ENCODE results near the gene PLXNB1. TPM values are rescaled to one million over a fixed set of nuclear protein-coding genes. Genes with fewer than 3 reads are reported as not detected.

The PLXNB1 gene
- total RNA-seq, 1 experiment from 2014 or later = 35.6 TPM

- BruUV-seq (replicated peaks) = no TSS peak
- H3K9me2 ChIP-seq (ENCODE audit: insufficient read depth) = no peaks in the 10 kb centered on the region
- no peaks in the 10 kb centered on the region for H3K36me3 ChIP-seq (ENCODE audit: control insufficient read depth in 1 of 2, insufficient read depth in 2 of 2, low read length in 2 of 2)
- no peaks in the 10 kb centered on the region for H4K20me1 ChIP-seq (ENCODE audit: insufficient read depth)
- no peaks in the 10 kb centered on the region for H3K9me3 ChIP-seq (ENCODE audit: control insufficient read depth in 1 of 2, insufficient read depth in 1 of 2, low read depth in 1 of 2, low read length in 2 of 2)
- RAD21 ChIA-PET (ENCODE audit: low non-redundant PET in 1 of 2, low total read pairs in 2 of 2, uncharacterized antibody in 2 of 2, unreplicated experiment in 2 of 2) = interaction anchor here (0.7 to 4.1 kb wide), 5 partner anchors 34 to 613 kb away, joined by 3 to 59 read pairs (median 13); no protein-coding TSS in a partner anchor
- H3K79me2 ChIP-seq (ENCODE audit: insufficient read depth, low read length) = no peaks in the 10 kb centered on the region
- ATAC-seq (peak; percentile 26; the same call in 1 of the 2 replicates), DNase-seq (ENCODE audit: low read depth, low spot score) (no peak)
- H3K4me2 ChIP-seq (ENCODE audit: low read length) = no peak overlapping the region
- POLR2A ChIA-PET = interaction anchor here (0.5 kb wide), 1 partner anchor 43 kb away, joined by 4 read pairs; no protein-coding TSS in a partner anchor
- no peaks in the 10 kb centered on the region for H3K27me3 ChIP-seq (ENCODE audit: insufficient read depth, low read length)
- no peak for TF ChIP-seq EZH2phosphoT487 (IDR thresholded peaks at IDR 0.05; ENCODE audit: borderline replicate concordance)
- TF ChIP-seq JUND (IDR thresholded peaks at IDR 0.05) = no peak
- no peak for TF ChIP-seq ELF1 (IDR thresholded peaks at IDR 0.05; ENCODE audit: borderline replicate concordance, low read depth)
- CTCF ChIA-PET = interaction anchor here (0.7 to 8.0 kb wide), 9 partner anchors 36 to 236 kb away, joined by 3 to 386 read pairs (median 3); partner anchors contain the start of genes PFKFB4 and SLC26A6
- no peak overlapping the region for H2AFZ ChIP-seq (ENCODE audit: low read depth, low read length, poor library complexity, severe bottlenecking)
- H3K4me3 ChIP-seq (replicated peaks in 1 of 2; ENCODE audit: low read depth in 1 of 2, low read length in 2 of 2) = no peak overlapping the region
- H3K4me1 ChIP-seq (ENCODE audit: control insufficient read depth in 1 of 2, insufficient read depth in 2 of 2, low read length in 2 of 2) = peaks cover 14 to 33% of the 10 kb centered on the region in 2 experiments
- no peak overlapping the region for H3K27ac ChIP-seq (ENCODE audit: low read depth, low read length)
- intact Hi-C loops (cut with micrococcal nuclease) = loop anchor here (2.0 kb wide), 1 partner anchor 149 kb away; no protein-coding TSS in a partner anchor
- H3K9ac ChIP-seq (ENCODE audit: low read length) = no peak overlapping the region
Observed at GRCh38 chr3:48399387-48400172, 30.3 kb downstream of the PLXNB1 start.

DNA sequence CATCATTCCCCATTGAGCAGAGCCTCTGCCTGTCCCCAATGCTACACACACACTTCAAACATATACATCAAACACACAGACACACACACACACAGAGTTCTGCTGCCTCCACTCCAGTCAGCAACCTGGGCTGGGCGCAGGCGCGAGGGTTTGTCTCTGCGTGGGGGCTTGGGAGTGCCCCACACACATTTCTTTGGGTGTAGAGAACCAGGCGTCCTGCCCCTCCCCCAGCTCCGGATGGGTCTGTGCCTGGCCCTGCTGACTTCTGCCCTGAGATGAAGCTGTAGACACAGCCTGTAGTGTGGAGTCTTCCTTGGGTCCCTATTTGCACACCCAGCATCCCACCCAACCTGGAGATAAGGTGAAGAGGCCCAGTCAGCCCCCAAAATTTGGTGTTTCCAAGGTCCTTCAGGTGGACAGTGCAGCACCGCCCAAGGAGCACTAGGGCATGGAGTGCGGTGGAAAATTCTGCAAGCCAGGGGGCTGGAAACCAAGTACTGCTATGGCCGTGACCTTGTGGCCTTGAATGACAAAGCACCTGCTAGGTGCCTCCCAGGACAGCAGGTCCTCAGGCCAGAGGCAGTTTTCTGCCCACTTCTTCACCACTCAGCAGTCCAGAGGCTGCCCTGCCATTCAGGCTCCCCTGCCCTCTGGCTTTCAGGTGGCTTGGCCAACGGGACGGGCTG is 31.0 kb downstream of the PLXNB1 start:
- H3K4me3 ChIP-seq (replicated peaks in 1 of 2; ENCODE audit: low read depth in 1 of 2, low read length in 2 of 2) = no peak overlapping the region
- no peak overlapping the region for H3K4me2 ChIP-seq (ENCODE audit: low read length)
- no peaks in the 10 kb centered on the region for H3K79me2 ChIP-seq (ENCODE audit: insufficient read depth, low read length)
- ChIA-PET RAD21 (ENCODE audit: low non-redundant PET in 1 of 2, low total read pairs in 2 of 2, uncharacterized antibody in 2 of 2, unreplicated experiment in 2 of 2) (interaction anchor here (4.0 to 4.1 kb wide), 2 partner anchors 37 kb away, joined by 54 to 59 read pairs; no protein-coding TSS in a partner anchor), POLR2A (no interaction called here), CTCF (interaction anchor here (0.7 to 8.0 kb wide), 4 partner anchors 36 to 158 kb away, joined by 3 to 386 read pairs (median 16); partner anchors contain the start of gene PFKFB4)
- no peak overlapping the region for H3K27ac ChIP-seq (ENCODE audit: low read depth, low read length)
- H3K9ac ChIP-seq (ENCODE audit: low read length) = no peak overlapping the region
- H3K27me3 ChIP-seq (ENCODE audit: insufficient read depth, low read length) = no peaks in the 10 kb centered on the region
- no peaks in the 10 kb centered on the region for H3K9me2 ChIP-seq (ENCODE audit: insufficient read depth)
- no peaks in the 10 kb centered on the region for H3K9me3 ChIP-seq (ENCODE audit: control insufficient read depth in 1 of 2, insufficient read depth in 1 of 2, low read depth in 1 of 2, low read length in 2 of 2)
- intact Hi-C loops (cut with micrococcal nuclease) = no loop called here
- H2AFZ ChIP-seq (ENCODE audit: low read depth, low read length, poor library complexity, severe bottlenecking) = no peak overlapping the region
- TF ChIP-seq SRF (IDR thresholded peaks at IDR 0.05; ENCODE audit: low read depth) = no peak
- H4K20me1 ChIP-seq (ENCODE audit: insufficient read depth) = no peaks in the 10 kb centered on the region
- ATAC-seq = no peak
- H3K4me1 ChIP-seq (ENCODE audit: control insufficient read depth in 1 of 2, insufficient read depth in 2 of 2, low read length in 2 of 2) = peaks cover 14 to 26% of the 10 kb centered on the region in 2 experiments
- no peak for DNase-seq (ENCODE audit: low read depth, low spot score)
- no peaks in the 10 kb centered on the region for H3K36me3 ChIP-seq (ENCODE audit: control insufficient read depth in 1 of 2, insufficient read depth in 2 of 2, low read length in 2 of 2)
- BruUV-seq (replicated peaks) = no TSS peak
